HepG2 (cell line): ENCODE measurements around the gene MAN2A1. TPM values are rescaled to one million over a fixed set of nuclear protein-coding genes. Genes with fewer than 3 reads are reported as not detected.

Experiments
- ATAC-seq: fragments of 200-7000 bp; cut with Tn5 transposase; 3 replicates; pipeline ENCODE4 v1.9.1; 2020; ENCODE audit warnings: mild to moderate bottlenecking, moderate library complexity
- BruUV-seq: library from RNA; stranded (reverse); fragments of 400-500 nt; replicated peaks from 2 replicates; lab custom pipeline; 2021; lab: Mats Ljungman, UMichigan
- CTCF ChIA-PET: fragments of 300-600 bp; formaldehyde crosslinking; extraction: SDS; loops from one replicate; lab custom pipeline; 2021; ENCODE audit warnings: low total read pairs, inconsistent platforms, low intra/inter-chr PET ratio; lab: Yijun Ruan, JAX
- POLR2A ChIA-PET: fragments of 350-600 bp; sonication (Branson Sonifier 250); formaldehyde crosslinking; loops from one replicate; lab custom pipeline; 2020; ENCODE audit warnings: antibody characterized with exemption, inconsistent platforms; lab: Yijun Ruan, JAX
- DNase-seq: peaks from one replicate; pipeline ENCODE4 v3.0.0-alpha.2; 2015; ENCODE audit warnings: low spot score
- FAIRE-seq: peaks from 3 replicates; lab custom pipeline; 2011; peaks lifted over from hg19 to GRCh38; lab: Jason Lieb, UNC
- H2AFZ ChIP-seq: one replicate; pipeline ENCODE4 v1.6.1; 2011; ENCODE audit warnings: low read length, inconsistent platforms
- H3K27ac ChIP-seq: fragments of 300-600 bp; 3 replicates; pipeline ENCODE4 v1.8.0; 2011; ENCODE audit warnings: mixed run types, mild to moderate bottlenecking, mixed read lengths, low read length, inconsistent platforms; ENCODE audit not compliant: insufficient read depth; ENCODE audit errors: extremely low read length
- H3K27me3 ChIP-seq, 2 experiments: fragments of 200-600 bp in 1 of 2; 2 replicates in 1 of 2; 3 replicates in 1 of 2; pipeline versions ENCODE4 v1.6.0 to v1.8.0; 2011; ENCODE audit warnings: low read length in 2 of 2, mild to moderate bottlenecking in 2 of 2, moderate library complexity in 2 of 2, inconsistent platforms in 1 of 2; ENCODE audit not compliant: insufficient read depth in 2 of 2, control insufficient read depth in 1 of 2
- H3K36me3 ChIP-seq, 2 experiments: fragments of 200-600 bp in 1 of 2; replicated peaks in 1 of 2; 2 replicates in 1 of 2; 3 replicates in 1 of 2; pipeline versions ENCODE4 v1.5.1 to v1.8.0; 2011; ENCODE audit warnings: low read length in 2 of 2, inconsistent platforms in 1 of 2; ENCODE audit not compliant: insufficient read depth in 2 of 2, control insufficient read depth in 1 of 2
- H3K4me1 ChIP-seq: 2 replicates; pipeline ENCODE4 v1.5.1; 2012; ENCODE audit warnings: low read length, inconsistent platforms; ENCODE audit not compliant: insufficient read depth
- H3K4me2 ChIP-seq: 2 replicates; pipeline ENCODE4 v1.6.0; 2011; ENCODE audit warnings: low read depth, low read length, inconsistent platforms
- H3K4me3 ChIP-seq, 3 experiments: fragments of 200-600 bp in 1 of 3; sonication (generic), shearing (Covaris generic) in 1 of 3; replicated peaks in 1 of 3; 2 replicates each; pipeline ENCODE4 v1.5.1; 2011 to 2016; ENCODE audit warnings: low read length in 3 of 3, inconsistent platforms in 2 of 3, low read depth in 2 of 3, mild to moderate bottlenecking in 2 of 3, control low read depth in 1 of 3, mixed read lengths in 1 of 3; ENCODE audit not compliant: insufficient read depth in 1 of 3
- H3K79me2 ChIP-seq: one replicate; pipeline ENCODE4 v1.6.1; 2011; ENCODE audit warnings: low read length, inconsistent platforms; ENCODE audit not compliant: insufficient read depth
- H3K9ac ChIP-seq: 2 replicates; pipeline ENCODE4 v1.6.0; 2011; ENCODE audit warnings: mild to moderate bottlenecking, low read depth, low read length, inconsistent platforms; ENCODE audit not compliant: insufficient read depth
- H3K9me3 ChIP-seq: 2 replicates; pipeline ENCODE4 v1.5.1; 2012; ENCODE audit warnings: mild to moderate bottlenecking, low read length
- H4K20me1 ChIP-seq: 2 replicates; pipeline ENCODE4 v1.6.0; 2011; ENCODE audit warnings: inconsistent platforms, mild to moderate bottlenecking, low read length, moderate library complexity; ENCODE audit not compliant: insufficient read depth
- ARID3A ChIP-seq: IDR thresholded peaks from 2 replicates; pipeline ENCODE4 v1.6.1; 2012; ENCODE audit warnings: low read depth, low read length, improper control_type of control experiment
- CEBPB ChIP-seq: IDR thresholded peaks from 2 replicates; pipeline ENCODE4 v1.6.1; 2011; ENCODE audit warnings: low read depth, low read length, improper control_type of control experiment, borderline replicate concordance
- EEA1 ChIP-seq: sonication (generic); formaldehyde crosslinking; IDR thresholded peaks from 2 replicates; pipeline ENCODE4 v1.5.1; 2020; ENCODE audit warnings: mild to moderate bottlenecking, missing genetic modification reagents, borderline replicate concordance
- HOXA5 ChIP-seq: sonication (generic); formaldehyde crosslinking; IDR thresholded peaks from 2 replicates; pipeline ENCODE4 v1.4.0; 2020; ENCODE audit warnings: missing genetic modification reagents
- POLR2G ChIP-seq: fragments of 200-400 bp; formaldehyde crosslinking; IDR thresholded peaks from 2 replicates; pipeline ENCODE4 v1.6.1; 2018; ENCODE audit warnings: mild to moderate bottlenecking, low read depth, low read length, moderate library complexity
- RARA ChIP-seq: IDR thresholded peaks from 2 replicates; pipeline ENCODE4 v1.6.1; 2016; ENCODE audit warnings: missing genetic modification reagents, missing compliant biosample characterization
- SOX5 ChIP-seq: IDR thresholded peaks from 2 replicates; pipeline ENCODE4 v1.6.1; 2016; ENCODE audit warnings: borderline replicate concordance
- TCF7 ChIP-seq: sonication (generic); IDR thresholded peaks from 2 replicates; pipeline ENCODE4 v1.6.1; 2016; ENCODE audit warnings: antibody characterized with exemption, low read depth
- ZFP90 ChIP-seq: sonication (generic); formaldehyde crosslinking; IDR thresholded peaks from 2 replicates; pipeline ENCODE4 v1.8.0; 2022; ENCODE audit warnings: missing genetic modification reagents, mild to moderate bottlenecking, inconsistent platforms, borderline replicate concordance
- ZNF280B ChIP-seq: sonication (generic); formaldehyde crosslinking; IDR thresholded peaks from 2 replicates; pipeline ENCODE4 v1.5.0; 2020; ENCODE audit warnings: missing genetic modification reagents, mild to moderate bottlenecking, borderline replicate concordance
- ZSCAN12 ChIP-seq: sonication (generic); formaldehyde crosslinking; IDR thresholded peaks from 2 replicates; pipeline ENCODE4 v1.9.0; 2021; ENCODE audit warnings: mild to moderate bottlenecking, missing genetic modification reagents
- in situ Hi-C: cut with HindIII; loops from 2 replicates; pipeline ENCODE4 v1.10.0; 2017; ENCODE audit warnings: low pct_unique_long_range_greater_than_20kb; ENCODE audit not compliant: extremely low pct_ligation_motif_present
- intact Hi-C: fragments of 100-400 bp; cut with micrococcal nuclease; formaldehyde crosslinking; loops from one replicate; pipeline ENCODE4 v1.10.0; 2022; ENCODE audit not compliant: unreplicated experiment
- polyA plus RNA-seq, 8 experiments: library from polyadenylated mRNA; depleted of rRNA in 3 of 8; stranded (reverse) in 7 of 8; unstranded in 1 of 8; fragments of >200 nt; fragmentation: Illumina TruSeq in 4 of 8; extraction: Trizol in 4 of 8; gene quantifications; 2 replicates each; pipeline versions ENCODE4 v1.2.1 to v1.2.3, GENCODE V29; 2011 to 2016; ENCODE audit warnings: low read depth in 4 of 8, missing spikeins in 1 of 8, mixed read lengths in 1 of 8; ENCODE audit not compliant: insufficient read depth in 1 of 8
- total RNA-seq, 5 experiments: library from RNA; depleted of rRNA; stranded (reverse); fragments of >200 nt; fragmentation: Illumina TruSeq; extraction: Trizol; gene quantifications; 2 replicates each; pipeline ENCODE4 v1.2.3, GENCODE V29; 2016; ENCODE audit warnings: low read depth in 1 of 5
- TF ChIP-seq, protein P1 (sequence below): sonication (generic); formaldehyde crosslinking; IDR thresholded peaks from 2 replicates; pipeline ENCODE4 v1.8.0; 2022; ENCODE audit warnings: mild to moderate bottlenecking, missing genetic modification reagents, moderate library complexity

The MAN2A1 gene
- total and polyA plus RNA-seq, 2 of the 13 experiments (the other 11 are each of a cell fraction or from before 2014, with no cell fraction given) = 56.2 to 80.5 TPM

- TF ChIP-seq TCF7 (peak; percentile 41; the same call in 1 of the 2 replicates), ZFP90 (CRISPR knock-in tag) (no peak), POLR2G (no peak), RARA (0 out of 2 replicates have a peak, but pooled peaks have one; percentile 18), SOX5 (peak; percentile 53; the same call in 1 of the 2 replicates), CEBPB (peak; percentile 76)
Observed at GRCh38 chr5:109709225-109709624, 19.5 kb downstream of the MAN2A1 start (continued).

DNA sequence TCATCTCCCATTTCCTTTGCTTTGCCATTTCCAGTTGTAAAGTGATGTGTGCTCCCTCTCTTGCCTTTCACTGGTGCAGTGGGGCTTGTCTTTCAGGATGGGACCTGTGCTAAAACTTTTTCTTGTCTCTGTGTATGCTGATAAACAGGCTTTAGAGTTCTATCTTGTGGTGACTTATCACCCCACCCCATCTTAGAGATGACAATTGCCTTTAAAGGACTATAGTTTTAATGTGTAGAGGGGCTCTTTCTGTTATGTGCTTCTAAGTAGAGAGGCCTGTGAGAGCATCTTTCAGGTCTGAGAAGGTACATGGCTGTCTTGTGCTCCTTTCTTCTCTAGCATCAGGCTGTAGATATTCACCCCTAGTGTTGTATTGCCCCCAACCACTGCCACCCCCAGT, 21.9 kb downstream of the MAN2A1 start:
- TF ChIP-seq EEA1 (no peak), HOXA5 (CRISPR knock-in tag) (no peak), ZNF280B (no peak), ARID3A (no peak), ZSCAN12 (CRISPR knock-in tag) (no peak)
- TF ChIP-seq, protein P1, sequence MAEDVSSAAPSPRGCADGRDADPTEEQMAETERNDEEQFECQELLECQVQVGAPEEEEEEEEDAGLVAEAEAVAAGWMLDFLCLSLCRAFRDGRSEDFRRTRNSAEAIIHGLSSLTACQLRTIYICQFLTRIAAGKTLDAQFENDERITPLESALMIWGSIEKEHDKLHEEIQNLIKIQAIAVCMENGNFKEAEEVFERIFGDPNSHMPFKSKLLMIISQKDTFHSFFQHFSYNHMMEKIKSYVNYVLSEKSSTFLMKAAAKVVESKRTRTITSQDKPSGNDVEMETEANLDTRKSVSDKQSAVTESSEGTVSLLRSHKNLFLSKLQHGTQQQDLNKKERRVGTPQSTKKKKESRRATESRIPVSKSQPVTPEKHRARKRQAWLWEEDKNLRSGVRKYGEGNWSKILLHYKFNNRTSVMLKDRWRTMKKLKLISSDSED (CRISPR knock-in tag) = no peak
- Histone ChIP-seq H3K9me3 (no peaks in the 10 kb centered on the region), H3K36me3 (peaks cover 3 to 10% of the 10 kb centered on the region in 2 experiments; a peak in 3 of 5 replicates), H3K4me1 (peaks cover 34% of the 10 kb centered on the region), H3K4me3 (no peak overlapping the region), H3K27ac (no peak overlapping the region), H3K9ac (no peak overlapping the region), H3K4me2 (no peak overlapping the region), H4K20me1 (peaks cover 28% of the 10 kb centered on the region), H3K27me3 (no peaks in the 10 kb centered on the region), H2AFZ (no peak overlapping the region), H3K79me2 (peaks cover 78% of the 10 kb centered on the region)
- FAIRE-seq = no peak
- in situ Hi-C loops = no loop called here
- intact Hi-C loops = no loop called here
- ChIA-PET CTCF (no interaction called here), POLR2A (no interaction called here)
- DNase-seq = no peak
- no TSS peak for BruUV-seq
- ATAC-seq = no peak
